ENCODE results near the gene IL17C. TPM values are rescaled to one million over a fixed set of nuclear protein-coding genes. Genes with fewer than 3 reads are reported as not detected.
A peak's percentile ranks its signal among the peaks of the same experiment; 100 is the strongest.

The IL17C gene
- polyA plus RNA-seq, 2 of the 4 experiments (the other 2 are of a cell fraction) = not detected

GRCh38 chr16:88655733-88656281, 17.4 kb downstream of the IL17C start:
- DNase-seq (ENCODE audit: low read depth in 1 of 2, low spot score in 1 of 2) = no peak
- TF ChIP-seq MAZ (IDR thresholded peaks at IDR 0.05; ENCODE audit: borderline replicate concordance, low read depth, low read length) (no peak), RFX5 (IDR thresholded peaks at IDR 0.05) (no peak), MAX (IDR thresholded peaks at IDR 0.05) (no peak), E2F6 (IDR thresholded peaks at IDR 0.05; ENCODE audit: borderline replicate concordance, low read depth) (no peak), HEYL (CRISPR knock-in tag; IDR thresholded peaks at IDR 0.05) (no peak), FOSL2 (IDR thresholded peaks at IDR 0.05) (no peak), FOSL2 (CRISPR knock-in tag; IDR thresholded peaks at IDR 0.05) (no peak), CEBPB (IDR thresholded peaks at IDR 0.05) (no peak), MYC (IDR thresholded peaks at IDR 0.05; ENCODE audit: borderline replicate concordance, low read length) (no peak), ESRRA (IDR thresholded peaks at IDR 0.05; ENCODE audit: borderline replicate concordance, low read length) (no peak), POLR2AphosphoS2 (conservative IDR thresholded peaks at IDR 0.05; ENCODE audit: low read length) (no peak), SMC3 (IDR thresholded peaks at IDR 0.05) (no peak), CBX8 (IDR thresholded peaks at IDR 0.05) (no peak), JUN (IDR thresholded peaks at IDR 0.05) (no peak), ZFP36 (IDR thresholded peaks at IDR 0.05; ENCODE audit: borderline replicate concordance, partially characterized antibody) (no peak)
- TF ChIP-seq, protein P1, sequence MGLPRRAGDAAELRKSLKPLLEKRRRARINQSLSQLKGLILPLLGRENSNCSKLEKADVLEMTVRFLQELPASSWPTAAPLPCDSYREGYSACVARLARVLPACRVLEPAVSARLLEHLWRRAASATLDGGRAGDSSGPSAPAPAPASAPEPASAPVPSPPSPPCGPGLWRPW (IDR thresholded peaks at IDR 0.05) = no peak
- TF ChIP-seq, protein P2, sequence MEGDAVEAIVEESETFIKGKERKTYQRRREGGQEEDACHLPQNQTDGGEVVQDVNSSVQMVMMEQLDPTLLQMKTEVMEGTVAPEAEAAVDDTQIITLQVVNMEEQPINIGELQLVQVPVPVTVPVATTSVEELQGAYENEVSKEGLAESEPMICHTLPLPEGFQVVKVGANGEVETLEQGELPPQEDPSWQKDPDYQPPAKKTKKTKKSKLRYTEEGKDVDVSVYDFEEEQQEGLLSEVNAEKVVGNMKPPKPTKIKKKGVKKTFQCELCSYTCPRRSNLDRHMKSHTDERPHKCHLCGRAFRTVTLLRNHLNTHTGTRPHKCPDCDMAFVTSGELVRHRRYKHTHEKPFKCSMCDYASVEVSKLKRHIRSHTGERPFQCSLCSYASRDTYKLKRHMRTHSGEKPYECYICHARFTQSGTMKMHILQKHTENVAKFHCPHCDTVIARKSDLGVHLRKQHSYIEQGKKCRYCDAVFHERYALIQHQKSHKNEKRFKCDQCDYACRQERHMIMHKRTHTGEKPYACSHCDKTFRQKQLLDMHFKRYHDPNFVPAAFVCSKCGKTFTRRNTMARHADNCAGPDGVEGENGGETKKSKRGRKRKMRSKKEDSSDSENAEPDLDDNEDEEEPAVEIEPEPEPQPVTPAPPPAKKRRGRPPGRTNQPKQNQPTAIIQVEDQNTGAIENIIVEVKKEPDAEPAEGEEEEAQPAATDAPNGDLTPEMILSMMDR (IDR thresholded peaks at IDR 0.05) = no peak
- TF ChIP-seq, protein P3, sequence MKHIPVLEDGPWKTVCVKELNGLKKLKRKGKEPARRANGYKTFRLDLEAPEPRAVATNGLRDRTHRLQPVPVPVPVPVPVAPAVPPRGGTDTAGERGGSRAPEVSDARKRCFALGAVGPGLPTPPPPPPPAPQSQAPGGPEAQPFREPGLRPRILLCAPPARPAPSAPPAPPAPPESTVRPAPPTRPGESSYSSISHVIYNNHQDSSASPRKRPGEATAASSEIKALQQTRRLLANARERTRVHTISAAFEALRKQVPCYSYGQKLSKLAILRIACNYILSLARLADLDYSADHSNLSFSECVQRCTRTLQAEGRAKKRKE (CRISPR knock-in tag; IDR thresholded peaks at IDR 0.05; ENCODE audit: low read depth) = no peak
- TF ChIP-seq, protein P4, sequence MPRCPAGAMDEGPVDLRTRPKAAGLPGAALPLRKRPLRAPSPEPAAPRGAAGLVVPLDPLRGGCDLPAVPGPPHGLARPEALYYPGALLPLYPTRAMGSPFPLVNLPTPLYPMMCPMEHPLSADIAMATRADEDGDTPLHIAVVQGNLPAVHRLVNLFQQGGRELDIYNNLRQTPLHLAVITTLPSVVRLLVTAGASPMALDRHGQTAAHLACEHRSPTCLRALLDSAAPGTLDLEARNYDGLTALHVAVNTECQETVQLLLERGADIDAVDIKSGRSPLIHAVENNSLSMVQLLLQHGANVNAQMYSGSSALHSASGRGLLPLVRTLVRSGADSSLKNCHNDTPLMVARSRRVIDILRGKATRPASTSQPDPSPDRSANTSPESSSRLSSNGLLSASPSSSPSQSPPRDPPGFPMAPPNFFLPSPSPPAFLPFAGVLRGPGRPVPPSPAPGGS (IDR thresholded peaks at IDR 0.05) = no peak
- FAIRE-seq = no peak
- ATAC-seq = no peak
- H3K4me1 ChIP-seq = peaks cover 10% of the 10 kb centered on the region
- no peaks in the 10 kb centered on the region for H3K9me3 ChIP-seq
- no peak overlapping the region for H3K4me2 ChIP-seq
- ChIA-PET POLR2A (no interaction called here), CTCF (no interaction called here)
- 92% methylated on average over 23 of the region's 29 CpGs for WGBS (ENCODE audit: missing lambda C conversion rate)
- no peak overlapping the region; a peak in 1 of 6 replicates for H3K27ac ChIP-seq
- H3K4me3 ChIP-seq = no peak overlapping the region

DNA sequence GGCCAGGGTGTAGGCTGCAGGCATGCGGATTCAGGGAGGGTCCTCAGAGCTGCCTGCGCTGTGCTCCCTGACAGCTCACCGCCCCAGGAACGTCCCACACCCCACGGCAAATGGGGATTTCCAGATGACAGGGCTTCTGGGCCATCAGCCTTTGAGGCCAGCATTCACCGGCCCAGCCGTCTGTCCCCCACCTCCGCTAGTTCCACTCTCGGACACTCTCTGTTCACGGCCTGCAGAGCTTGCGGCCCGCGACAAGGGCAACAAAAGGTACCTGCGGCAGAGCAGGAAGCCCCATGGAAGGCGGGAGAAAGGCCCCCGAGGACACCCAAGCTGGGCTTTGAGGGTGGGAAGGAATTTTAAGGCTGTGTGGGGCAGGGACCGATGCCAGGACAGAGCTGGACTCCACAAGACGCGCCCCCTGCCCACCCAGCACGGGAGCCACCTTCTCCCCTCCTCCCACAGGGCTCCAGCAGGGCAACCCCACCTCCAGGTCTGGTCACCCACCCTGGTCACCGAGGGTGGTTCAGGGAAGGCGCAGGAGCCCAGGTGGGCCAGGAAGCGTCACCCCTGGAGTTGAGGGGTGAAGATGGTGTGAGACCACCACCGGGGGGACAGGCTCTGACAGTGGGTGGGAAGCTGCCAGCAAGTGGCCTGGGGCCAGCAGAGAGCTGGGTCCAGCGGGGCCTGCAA, 18.1 kb downstream of the IL17C start:
- CTCF ChIA-PET = no interaction called here
- POLR2A ChIA-PET = no interaction called here
- 74% methylated on average over 23 of the region's 25 CpGs for WGBS (ENCODE audit: missing lambda C conversion rate)

More for the DNA sequence above, 18.1 kb downstream of the IL17C start:
- peak overlapping the region in 1 of 2 experiments; percentile 32; a peak in 1 of 6 replicates for H3K27ac ChIP-seq
- no peak for TF ChIP-seq JUN (IDR thresholded peaks at IDR 0.05)
- TF ChIP-seq, protein P2 (IDR thresholded peaks at IDR 0.05) = no peak
- TF ChIP-seq SMC3 (IDR thresholded peaks at IDR 0.05) = no peak
- TF ChIP-seq FOXS1 (CRISPR knock-in tag; IDR thresholded peaks at IDR 0.05) = no peak
- no peak for TF ChIP-seq CHD2 (IDR thresholded peaks at IDR 0.05; ENCODE audit: low read length, partially characterized antibody)
- no peak for TF ChIP-seq EP300 (IDR thresholded peaks at IDR 0.05)
- TF ChIP-seq, protein P1 (IDR thresholded peaks at IDR 0.05) = no peak
- no peak for TF ChIP-seq TFCP2L1 (CRISPR knock-in tag; IDR thresholded peaks at IDR 0.05)
- TF ChIP-seq ZSCAN20 (CRISPR knock-in tag; IDR thresholded peaks at IDR 0.05) = no peak
- no peak for TF ChIP-seq CHD4 (IDR thresholded peaks at IDR 0.05; ENCODE audit: borderline replicate concordance)
- no peak for TF ChIP-seq FOSB (CRISPR knock-in tag; IDR thresholded peaks at IDR 0.05)
- no peak for TF ChIP-seq HOXB5 (CRISPR knock-in tag; IDR thresholded peaks at IDR 0.05)
- H3K4me3 ChIP-seq = no peak overlapping the region
- ATAC-seq (no peak), DNase-seq (ENCODE audit: low read depth in 1 of 2, low spot score in 1 of 2) (no peak), FAIRE-seq (no peak)
- H3K4me2 ChIP-seq = no peak overlapping the region
- H3K4me1 ChIP-seq = peaks cover 6% of the 10 kb centered on the region
- H3K9me3 ChIP-seq = no peaks in the 10 kb centered on the region

Measured in A549 (cell line).